ENCODE data around the gene RAB11FIP4.

The RAB11FIP4 gene

DNA sequence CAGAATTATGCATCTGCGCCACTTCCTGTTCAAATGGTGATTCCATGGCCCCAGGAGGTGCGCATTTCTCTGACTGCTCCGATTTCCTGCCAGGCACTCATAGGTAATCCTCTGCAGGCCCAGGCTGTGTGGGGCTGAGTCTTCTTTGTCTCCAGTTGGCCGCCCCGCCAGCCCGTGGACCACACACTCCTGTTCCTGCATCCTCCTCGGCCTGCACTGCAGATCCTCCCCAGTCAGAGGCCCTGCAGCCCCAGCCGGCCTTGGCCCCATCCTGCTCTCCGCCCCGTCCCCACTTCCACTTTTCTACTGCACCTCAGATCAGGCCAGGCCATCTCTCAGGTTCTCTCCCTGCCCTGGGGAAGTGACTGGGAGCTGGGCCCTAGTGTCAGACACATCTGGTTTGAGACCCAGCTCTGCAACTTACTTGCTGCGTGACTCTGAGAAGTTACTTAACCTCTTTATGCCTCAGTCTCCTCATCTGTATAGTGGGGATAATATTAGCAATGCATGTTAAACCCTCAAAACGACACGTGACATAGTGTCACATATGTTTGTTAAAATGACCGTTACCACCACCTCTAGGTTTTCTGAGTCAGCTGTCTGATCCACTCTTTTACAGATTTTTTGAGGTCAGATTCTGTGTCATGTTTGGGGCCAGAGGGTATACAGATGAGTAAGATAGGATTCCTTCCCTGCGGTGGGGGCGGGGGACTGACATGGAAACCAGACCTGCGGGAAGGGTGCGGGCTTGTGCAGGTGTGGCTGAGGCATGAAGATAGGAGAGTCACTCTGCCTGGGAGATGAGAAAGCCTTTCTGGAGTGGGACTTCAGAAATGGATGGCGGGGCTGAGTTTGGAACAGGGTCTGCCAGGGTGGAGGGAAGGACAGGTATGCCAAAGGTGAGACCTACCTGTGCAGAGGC, 12.8 kb downstream of the RAB11FIP4 start:
- DNase-seq = no peak

DNA sequence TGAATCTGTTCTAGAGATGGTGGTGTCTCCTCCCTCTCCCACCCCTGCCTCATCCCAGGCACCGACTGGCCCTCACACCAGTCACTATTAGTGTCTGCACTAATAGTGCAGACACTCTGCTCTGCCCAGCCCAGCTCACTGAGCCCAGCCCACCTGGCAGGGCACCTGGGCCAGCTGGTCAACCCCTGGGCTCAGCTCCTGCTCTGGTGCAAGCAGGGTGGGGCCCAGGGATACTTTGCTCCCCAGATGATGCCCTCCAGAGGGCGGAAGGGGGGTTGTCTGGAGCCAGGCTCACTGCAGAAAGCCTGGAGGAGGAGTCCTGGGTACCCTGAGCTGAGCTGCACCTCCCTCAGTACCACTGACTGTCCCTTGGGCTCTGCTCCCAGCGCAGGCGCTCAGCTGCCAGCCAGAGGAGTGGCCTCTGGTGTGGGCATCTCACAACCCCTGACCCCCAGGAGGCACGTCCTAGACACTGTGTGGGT, 14.5 kb downstream of the RAB11FIP4 start:
- no peak for DNase-seq

DNA sequence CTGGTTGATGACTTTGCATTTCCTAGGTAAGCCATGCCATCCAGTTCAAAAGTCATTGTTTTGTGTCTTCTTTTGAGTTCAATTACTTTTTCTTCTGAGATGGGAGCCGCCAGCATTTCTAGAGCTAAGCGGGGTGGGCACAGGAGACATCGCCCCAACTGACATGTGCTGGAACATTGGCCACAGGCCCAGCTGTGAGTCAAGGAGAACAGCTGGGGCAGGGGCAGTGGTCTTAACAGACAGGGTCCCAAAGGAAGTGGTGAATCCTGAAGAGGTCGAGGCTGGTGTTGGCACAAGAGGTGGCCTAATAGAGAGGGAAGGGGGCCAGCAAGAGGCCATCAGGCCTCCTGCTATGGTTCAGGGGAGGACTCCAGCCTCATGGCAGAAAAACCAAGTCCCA, 17.1 kb downstream of the RAB11FIP4 start:
- DNase-seq = no peak

DNA sequence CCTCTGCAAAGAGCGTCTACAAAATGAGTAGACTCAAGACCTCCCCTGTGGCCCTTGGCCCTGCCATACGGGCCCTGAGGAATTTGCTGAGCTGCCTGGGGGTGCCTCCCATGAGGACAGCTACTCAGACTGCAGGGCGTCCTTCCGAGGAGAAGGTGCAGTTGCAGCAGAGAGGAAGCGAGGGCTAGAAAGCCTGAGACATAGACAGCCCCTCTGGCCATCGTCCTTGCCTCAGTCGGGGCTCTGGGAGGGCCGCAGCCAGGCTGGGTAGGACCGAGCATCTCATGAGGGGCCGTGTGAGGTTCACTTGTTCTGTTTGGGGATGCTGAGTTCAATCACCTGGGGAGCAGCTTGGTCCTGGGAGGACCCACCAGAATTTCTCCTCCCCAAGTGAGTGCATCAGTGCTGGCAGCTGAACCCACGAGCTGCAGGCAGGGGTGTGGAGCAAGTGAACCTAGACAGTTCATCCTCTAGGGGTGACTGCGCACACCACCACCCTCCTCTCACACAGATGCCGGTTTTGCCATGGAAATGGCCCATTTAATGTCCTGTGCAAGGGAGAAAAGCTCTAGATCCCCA, 20.3 kb downstream of the RAB11FIP4 start:
- DNase-seq = no peak

DNA sequence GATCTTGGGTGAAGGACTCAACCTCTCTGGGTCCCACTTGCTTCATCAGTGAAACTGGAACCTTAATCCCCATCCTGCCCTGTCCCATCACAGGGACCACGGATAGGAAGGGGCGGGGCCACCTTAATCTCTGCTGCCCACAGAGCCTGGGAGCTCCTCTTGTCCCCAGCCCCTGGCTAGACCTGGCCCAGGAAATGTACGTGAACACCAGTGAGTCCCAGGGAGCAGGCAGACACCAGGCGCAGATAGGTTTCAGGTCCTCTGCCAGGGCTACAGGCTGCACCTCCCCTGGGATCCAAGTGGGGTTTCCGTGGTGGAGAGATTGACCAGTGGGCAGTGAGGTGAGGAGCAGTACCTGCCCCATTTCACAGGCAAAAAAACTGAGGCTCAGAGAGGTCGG, 21.0 kb downstream of the RAB11FIP4 start:
- no peak for DNase-seq

DNA sequence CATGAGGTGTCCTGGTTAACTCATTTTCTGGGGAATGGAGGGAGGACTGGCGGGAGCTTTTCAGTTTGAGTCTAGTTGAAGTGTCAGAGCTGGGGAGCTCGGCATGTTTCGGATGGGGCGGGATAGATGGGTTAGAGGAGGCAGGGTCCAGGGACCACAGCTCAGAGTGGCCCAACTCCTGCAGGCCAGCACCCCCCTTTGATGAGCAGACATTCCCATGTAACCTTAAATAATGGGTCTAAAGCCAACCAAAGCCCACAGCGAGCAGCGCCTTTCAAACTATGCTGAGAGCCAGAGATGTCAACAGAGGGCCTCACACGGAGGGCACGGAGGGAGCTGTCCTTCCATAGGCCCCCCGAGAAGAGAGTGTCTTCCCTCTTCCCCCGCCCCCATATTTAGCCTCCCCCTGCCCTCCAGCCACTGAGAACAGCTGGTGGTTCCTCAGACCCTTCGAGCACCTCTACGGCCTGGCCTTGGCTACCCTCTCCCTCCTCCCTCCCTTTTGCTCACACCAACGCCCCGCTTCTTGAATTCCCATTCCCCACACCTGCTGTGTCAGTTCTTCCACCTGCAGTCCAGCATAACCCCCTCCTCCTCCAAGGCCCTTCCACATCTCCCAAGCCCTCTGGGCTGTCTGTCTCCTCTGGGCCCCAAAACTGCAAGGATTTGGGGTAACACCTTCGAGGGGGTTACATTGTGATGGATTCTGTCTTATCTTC, 21.8 kb downstream of the RAB11FIP4 start:
- DNase-seq = no peak

DNA sequence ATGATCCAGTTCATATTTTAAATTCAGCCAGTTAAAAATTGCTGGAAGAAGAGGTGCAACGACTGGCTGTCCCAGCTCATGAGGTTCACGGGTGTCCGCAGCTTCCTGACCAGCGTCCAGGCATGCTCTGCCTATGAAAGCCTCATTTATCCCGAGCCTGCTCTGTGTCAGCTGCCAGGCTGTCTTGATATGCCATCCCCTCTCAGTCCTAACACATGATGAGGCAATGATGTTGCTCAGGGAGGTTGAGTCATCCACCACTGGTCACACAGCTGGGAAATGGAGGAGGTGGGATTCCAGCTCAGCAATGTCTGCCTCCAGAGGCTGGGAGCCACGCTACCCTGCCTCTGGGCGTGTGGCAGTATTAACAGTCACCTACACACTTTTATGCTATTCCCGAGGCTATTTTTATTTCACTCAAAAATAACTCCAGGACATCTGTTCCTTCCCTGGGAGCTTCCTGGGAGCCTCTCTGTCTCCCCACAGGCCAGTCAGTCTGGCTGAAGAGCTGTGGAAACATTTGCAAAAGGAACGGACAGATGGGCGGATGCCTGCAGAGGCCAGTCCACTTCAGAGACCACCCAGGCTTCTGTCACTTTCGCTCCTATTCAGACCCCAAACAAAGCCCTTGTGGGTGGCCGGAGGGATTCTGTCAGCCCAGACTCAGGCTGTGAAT, 22.5 kb downstream of the RAB11FIP4 start:
- DNase-seq = no peak

DNA sequence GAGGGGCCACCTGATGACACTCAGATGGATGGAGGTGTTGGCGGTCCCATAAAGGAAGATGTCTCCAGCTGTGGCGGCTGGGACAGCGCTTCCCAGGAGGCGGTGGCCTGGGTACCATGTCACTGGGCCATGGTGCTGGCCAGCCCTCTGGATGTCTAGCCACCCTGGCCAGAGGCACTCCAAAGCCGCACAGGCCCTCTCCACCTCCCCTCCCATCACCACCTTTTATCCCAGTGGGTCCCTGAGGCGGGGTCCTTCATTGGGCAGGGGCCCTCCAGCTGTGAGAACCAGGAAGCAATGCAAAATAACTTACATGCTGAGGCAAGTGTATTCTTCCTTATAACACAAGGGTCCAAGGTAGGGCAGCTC, 23.1 kb downstream of the RAB11FIP4 start:
- no peak for DNase-seq

DNA sequence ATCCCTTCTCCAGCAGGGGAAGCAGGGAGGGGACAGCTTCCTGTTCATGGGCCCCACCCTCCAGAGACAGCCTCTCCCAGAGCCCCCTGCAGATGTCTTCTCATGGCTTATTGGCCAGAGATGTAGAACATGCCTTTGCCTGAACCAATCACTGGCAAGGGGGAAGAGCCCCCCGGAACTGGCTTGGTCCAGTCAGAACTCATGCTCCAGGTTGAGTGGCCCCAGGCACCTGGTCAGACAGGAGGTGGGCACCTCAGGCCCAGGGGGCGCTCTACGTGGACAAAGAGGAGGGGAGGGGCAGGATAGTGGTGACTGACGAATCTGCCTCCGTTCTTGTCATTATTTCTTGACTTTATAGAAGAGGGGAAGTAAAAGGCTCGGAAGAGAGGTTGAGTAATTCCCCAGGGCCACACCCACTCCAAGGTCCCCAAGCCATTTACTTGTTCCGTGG, 23.6 kb downstream of the RAB11FIP4 start:
- DNase-seq = no peak

DNA sequence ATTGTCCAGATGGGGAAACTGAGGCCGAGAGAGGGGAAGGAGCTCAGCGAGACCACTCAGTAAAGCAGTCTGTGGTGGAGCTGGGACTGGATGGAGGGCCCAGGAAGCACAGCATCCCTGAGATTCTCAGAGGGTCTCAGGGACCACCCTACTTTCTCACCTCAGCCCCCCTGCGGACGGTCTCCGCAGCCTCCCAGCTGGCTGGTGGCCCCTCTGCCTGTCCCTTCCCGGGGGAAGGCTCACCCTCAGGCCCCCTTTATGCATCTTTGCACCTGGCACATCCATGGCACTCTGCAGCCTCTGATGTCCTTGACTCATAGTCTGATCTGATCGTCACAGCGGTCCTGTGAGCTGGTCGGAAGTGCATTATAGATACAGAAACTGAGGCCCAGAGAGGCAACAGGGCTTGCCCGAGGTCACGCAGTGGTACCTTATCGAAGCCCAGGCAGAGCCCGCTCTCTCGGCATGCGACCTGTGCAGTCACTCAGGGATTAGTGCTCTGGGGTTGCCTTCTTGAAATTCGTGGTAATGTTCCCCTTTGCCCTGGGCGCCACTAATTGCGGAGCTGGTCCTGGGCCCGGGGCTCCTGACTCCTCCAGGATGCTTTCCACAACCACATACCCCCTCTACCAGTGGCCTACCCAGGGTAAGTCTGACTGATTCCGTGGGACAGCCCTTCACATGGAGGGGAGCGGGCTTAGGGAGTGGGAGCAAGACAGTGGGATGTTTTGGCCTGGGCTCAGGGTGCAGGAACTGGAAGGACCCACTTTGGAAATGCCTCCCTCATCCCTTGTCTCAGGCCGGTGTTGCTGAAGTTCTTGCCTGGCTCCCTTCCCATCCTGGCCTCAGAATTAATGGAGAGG, 24.4 kb downstream of the RAB11FIP4 start:
- DNase-seq = no peak

DNA sequence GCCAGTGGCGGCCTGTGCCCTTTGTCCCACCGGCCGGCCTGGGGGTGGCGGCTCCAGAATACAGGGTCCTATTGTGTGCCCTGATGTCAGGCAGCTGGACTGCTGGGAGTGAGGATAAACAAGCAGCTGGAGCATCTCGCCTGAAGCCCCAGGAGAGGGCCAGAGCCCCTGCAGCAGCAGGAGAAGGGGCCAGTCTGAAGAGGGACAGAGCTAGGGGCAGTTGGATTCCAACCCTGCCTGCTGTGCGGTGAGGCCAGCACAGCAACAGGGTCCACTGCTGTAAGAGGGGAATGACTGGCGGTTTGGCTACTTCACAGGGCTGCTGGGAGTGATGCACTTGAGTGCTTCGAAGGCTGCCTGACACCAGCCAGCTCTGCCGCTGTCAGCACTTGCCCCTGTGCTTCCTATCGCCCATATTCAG, 25.0 kb downstream of the RAB11FIP4 start:
- peak; percentile 25 for DNase-seq

DNA sequence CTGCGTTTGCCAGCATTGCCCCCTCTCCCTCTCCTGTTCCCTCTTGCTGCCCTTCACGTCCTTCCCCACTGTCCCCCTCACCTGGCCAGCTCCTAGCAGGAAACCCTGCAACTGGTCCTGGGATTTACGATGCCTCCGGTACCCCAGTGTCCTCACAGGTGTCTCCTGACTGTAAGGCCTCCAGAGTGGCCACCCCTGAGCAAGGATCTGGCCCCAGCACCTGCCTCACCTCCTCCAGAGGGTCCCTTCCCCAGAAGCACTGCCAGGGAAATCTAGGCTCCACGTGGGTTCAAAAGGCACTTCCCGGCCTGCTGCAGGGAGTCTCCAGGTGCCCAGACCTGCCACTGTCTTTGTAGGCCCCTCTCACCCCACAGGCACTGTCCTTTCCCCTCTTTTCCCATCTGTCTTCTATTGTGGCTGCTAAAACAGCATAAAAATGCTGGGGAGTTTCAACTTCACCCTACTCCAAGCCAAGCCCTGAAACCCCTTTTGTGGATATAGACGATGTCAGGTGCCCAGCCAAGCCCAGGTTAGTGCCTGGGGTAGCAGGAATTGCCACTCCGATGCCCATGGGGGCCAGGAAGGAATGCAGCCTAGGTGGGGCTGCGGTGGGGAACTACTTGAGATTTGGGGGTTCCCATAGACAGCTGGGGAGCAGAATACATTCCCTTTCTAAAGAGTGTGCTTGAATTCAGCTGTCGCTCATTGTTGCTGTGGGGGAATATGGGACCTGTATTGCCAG, 25.7 kb downstream of the RAB11FIP4 start:
- no peak for DNase-seq

DNA sequence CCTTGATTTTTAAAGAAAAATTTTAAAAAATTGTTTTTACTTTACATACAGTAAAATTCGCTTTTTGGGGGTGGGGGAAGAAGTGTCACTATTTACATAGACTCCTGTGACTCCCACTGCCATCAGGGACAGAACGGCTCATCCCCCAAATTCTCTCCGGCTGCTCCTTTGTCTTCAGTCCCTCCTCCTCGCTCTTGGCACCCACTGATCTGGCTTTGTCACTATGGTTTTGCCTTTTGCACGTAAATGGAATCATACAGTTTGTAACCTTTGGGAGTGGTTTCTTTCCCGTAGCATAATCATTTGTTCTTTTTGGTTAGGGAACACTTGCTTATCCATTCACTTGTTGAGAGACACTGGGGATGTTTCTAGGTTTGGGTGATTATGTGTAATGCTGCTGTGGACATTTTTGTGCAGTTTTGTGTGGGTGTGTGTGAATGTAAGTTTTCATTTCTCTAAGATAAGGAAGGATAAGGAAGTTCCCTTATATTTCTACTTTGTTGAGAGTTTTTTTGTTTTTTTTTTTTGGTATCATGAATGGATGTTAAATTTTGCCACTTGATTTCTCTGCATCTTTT, 27.4 kb downstream of the RAB11FIP4 start:
- DNase-seq = no peak

DNA sequence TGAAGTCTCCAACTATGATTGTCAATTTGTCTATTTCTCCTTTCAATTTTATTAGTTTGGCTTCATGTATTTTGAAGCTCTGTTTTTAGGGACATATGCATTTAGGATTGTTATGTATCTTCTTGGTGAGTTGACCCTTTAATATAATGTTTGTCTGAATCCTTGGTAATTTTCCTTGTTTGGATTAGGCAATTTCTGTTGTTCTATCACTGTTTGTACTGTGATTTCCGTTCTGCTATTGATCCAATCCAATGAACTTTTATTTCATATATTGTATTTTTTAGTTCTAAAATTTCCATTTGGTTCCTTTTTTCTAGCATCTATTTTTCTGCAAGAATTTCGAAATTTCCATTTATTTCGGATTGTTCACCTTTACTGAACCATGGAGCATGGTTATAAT, 31.0 kb downstream of the RAB11FIP4 start:
- DNase-seq = no peak

DNA sequence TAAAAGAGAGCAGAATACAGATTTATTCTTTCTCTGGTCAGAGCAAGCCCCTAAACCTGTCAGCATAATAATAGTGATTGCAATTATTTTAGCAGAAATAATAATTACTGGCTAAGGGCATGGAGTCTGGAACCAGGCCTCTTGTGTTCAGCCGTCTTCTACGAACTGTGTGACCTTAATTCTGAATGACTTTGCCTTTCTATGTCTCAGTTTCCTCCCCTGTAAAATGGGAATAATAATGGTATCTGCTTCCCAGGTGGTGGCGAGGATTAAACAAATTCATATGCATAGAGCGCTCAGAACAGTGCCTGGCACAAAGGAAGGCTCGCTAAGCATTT, 33.4 kb downstream of the RAB11FIP4 start:
- no peak for DNase-seq

DNA sequence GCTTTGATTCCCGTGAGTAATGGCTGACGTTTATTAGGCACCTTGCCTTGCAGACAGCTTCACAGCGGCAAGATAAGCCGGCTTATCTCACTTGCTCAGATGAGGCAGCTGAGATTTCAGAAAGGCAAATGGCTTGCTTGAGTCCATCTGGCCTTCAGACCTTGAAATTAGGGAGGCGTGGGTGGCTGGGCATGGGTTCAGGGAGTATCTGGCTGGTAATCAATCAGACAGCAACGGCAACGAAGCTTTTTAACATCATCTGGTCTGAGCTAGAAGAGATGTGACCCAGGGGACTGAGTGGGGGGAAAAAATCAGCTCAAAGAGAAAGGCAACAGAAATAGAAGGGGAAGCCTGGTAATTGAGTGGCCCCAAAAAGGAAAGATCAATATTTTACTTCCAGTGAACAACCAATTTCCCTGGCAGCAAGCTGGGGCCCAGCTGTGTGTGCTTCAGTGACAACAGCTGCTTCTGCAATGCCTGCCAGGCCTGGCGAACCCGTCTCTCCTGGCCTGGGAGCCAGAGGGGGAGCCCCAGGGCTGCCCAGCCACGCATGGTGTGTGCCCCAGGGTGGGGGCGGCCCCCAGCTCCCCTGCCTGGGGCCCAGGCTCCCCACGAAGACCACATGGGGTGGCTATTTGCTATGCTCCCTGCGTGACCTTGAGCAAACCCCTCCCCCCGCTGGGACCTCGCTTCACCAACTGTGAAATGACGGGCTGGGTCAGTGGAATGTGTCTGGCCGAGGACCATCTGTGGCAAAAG, 34.0 kb downstream of the RAB11FIP4 start:
- no peak for DNase-seq

DNA sequence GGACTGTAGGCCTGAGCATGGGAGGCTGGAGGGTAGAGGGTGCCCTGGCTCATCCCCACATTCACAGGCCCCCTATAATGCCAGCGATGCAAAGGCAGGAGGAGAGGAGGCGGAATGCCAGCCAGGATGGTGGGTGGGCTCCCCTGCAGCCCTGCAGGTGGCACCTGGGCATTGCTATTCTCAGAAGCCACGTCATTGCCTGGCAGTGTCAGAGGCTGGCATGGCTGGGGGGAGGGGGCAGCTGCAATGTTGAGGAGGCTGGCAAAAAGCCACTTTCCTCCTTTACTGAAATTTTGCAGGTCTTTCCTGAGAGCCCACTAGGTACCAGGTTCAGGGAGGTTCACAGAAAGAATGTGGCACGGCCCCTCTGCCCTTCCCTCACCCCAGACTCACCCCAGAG, 36.2 kb downstream of the RAB11FIP4 start:
- DNase-seq = no peak

DNA sequence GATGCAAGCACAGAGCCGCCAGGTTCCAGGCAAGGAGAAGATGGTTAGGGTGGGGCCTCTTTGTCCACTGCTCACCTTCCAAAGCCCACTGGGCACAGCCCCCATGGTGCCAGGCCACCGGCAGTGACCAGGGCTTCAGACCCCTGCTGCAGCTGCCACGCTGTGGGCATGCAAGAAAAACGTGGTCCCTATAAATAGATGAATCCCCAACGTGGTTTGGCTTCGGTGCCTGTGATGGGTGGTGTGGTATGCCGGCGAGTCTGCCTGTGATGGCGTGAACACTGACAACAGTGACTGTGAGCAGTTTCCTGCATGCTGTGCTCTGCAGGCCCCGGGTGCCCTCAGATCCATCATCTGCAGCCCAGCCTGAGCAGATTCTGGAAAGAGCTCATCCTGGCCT, 36.6 kb downstream of the RAB11FIP4 start:
- no peak for DNase-seq

DNA sequence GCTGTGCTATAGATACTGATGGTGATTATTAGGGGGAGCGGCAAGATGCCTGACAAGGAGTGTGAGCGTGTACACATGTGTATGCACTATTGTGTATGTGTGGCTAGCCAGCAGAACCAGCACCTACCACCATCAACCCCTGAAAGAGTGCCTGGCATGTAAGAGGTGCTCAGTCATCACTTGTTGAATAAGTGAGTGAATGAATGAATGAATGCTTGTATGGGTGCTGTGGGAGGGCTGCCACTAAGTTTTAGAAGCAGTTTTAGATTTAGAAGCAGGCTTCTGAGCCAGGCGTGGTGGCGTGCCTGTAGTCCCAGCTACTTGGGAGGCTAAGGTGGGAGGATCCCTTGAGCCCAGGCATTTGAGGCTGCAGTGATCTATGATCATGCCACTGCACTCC, 37.0 kb downstream of the RAB11FIP4 start:
- no peak for DNase-seq
